M059J (cell line): Measurements from ENCODE around the gene OR5D18. TPM values are rescaled to one million over a fixed set of nuclear protein-coding genes. Genes with fewer than 3 reads are reported as not detected.
"Not testable (repeated sequence)": the region's sequence is repeated elsewhere in the genome, so short reads cannot be mapped to it uniquely, and the experiment has no call there.

Source experiments
- DNase-seq: peaks from one replicate; pipeline ENCODE4 v3.0.0-alpha.2; 2012; ENCODE audit warnings: low read depth
- total RNA-seq: library from RNA; depleted of rRNA; stranded (reverse); fragments of >200 nt; shearing (Covaris generic); gene quantifications from 2 replicates; pipeline ENCODE4 v1.2.3, GENCODE V29; 2014; rRNA removed

OR5D18 gene
- total RNA-seq, result not detected in 2 replicates

- no peak for DNase-seq
These were observed at the start of gene OR5D18 for GRCh38 chr11:55819330-55819729. TSS of gene OR5D18 (plus strand) at chr11:55819630. CDS start at chr11:55819630, 0 bp downstream.

GRCh38 chr11:55773138-55773537 is 46.3 kb upstream of the OR5D18 start, which contains the start of gene OR5D13:
TSS of gene OR5D13 (plus strand) at chr11:55773438. CDS start at chr11:55773438, 0 bp downstream.
- no peak for DNase-seq

GRCh38 chr11:55791606-55792005 is 27.8 kb upstream of the OR5D18 start:
- DNase-seq, result no peak

GRCh38 chr11:55793321-55793720 is 26.1 kb upstream of the OR5D18 start:
- no peak for DNase-seq

GRCh38 chr11:55795256-55795655 is 24.2 kb upstream of the OR5D18 start, which contains the start of gene OR5D14:
TSS of gene OR5D14 (plus strand) at chr11:55795556. CDS start at chr11:55795556, 0 bp downstream.
- DNase-seq, result no peak

GRCh38 chr11:55806248-55806647 is 13.2 kb upstream of the OR5D18 start:
- DNase-seq, result no peak

- no peak for DNase-seq
These were observed 8.4 kb upstream of the OR5D18 start, which contains the start of gene OR5L1 for GRCh38 chr11:55811067-55811466. TSS of gene OR5L1 (plus strand) at chr11:55811367. CDS start at chr11:55811467, 100 bp downstream.

GRCh38 chr11:55826919-55827318 is 7.5 kb downstream of the OR5D18 start, which contains the start of gene OR5L2:
TSS of gene OR5L2 (plus strand) at chr11:55827219. CDS start at chr11:55827219, 0 bp downstream.
- no peak for DNase-seq

GRCh38 chr11:55838452-55838851 is 19.0 kb downstream of the OR5D18 start, which contains the start of gene OR5D16:
TSS of gene OR5D16 (plus strand) at chr11:55838752. CDS start at chr11:55838752, 0 bp downstream.
- no peak for DNase-seq

GRCh38 chr11:55847453-55847852 is 28.0 kb downstream of the OR5D18 start:
- DNase-seq, result no peak

- no peak for DNase-seq
These were observed 29.6 kb downstream of the OR5D18 start for GRCh38 chr11:55849037-55849436.

GRCh38 chr11:55852141-55852540 is 32.7 kb downstream of the OR5D18 start:
- DNase-seq, result no peak

GRCh38 chr11:55854704-55855103 is 35.3 kb downstream of the OR5D18 start:
- no peak for DNase-seq

- not testable (repeated sequence) for DNase-seq
These were observed 47.9 kb downstream of the OR5D18 start for GRCh38 chr11:55867354-55867753.

Other genes with a start within 250 kb of the OR5D18 start
- not detected in 2 replicates for gene OR4C16, start 247.5 kb upstream of the OR5D18 start, total RNA-seq
- gene OR4C11, start 212.0 kb upstream of the OR5D18 start, total RNA-seq, result not detected in 2 replicates
- not detected in 2 replicates for gene OR4P4, start 184.5 kb upstream of the OR5D18 start, total RNA-seq
- gene OR4S2, start 171.3 kb upstream of the OR5D18 start, total RNA-seq, result not detected in 2 replicates
- not detected in 2 replicates for gene OR4C6, start 157.4 kb upstream of the OR5D18 start, total RNA-seq
- not detected in 2 replicates for gene OR5D13, start 46.2 kb upstream of the OR5D18 start, total RNA-seq
- gene OR5D14, start 24.1 kb upstream of the OR5D18 start, total RNA-seq, result not detected in 2 replicates
- not detected in 2 replicates for gene OR5L1, start 8.3 kb upstream of the OR5D18 start, total RNA-seq
- not detected in 2 replicates for gene OR5L2, start 7.6 kb downstream of the OR5D18 start, total RNA-seq
- not detected in 2 replicates for gene OR5D16, start 19.1 kb downstream of the OR5D18 start, total RNA-seq
- not detected in 2 replicates for gene TRIM51, start 63.7 kb downstream of the OR5D18 start, total RNA-seq
- not detected in 2 replicates for gene OR5W2, start 95.0 kb downstream of the OR5D18 start, total RNA-seq
- gene OR5I1, start 116.8 kb downstream of the OR5D18 start, total RNA-seq, result not detected in 2 replicates
- gene OR10AG1, start 150.3 kb downstream of the OR5D18 start, total RNA-seq, result not detected in 2 replicates
- gene OR5F1, start 175.0 kb downstream of the OR5D18 start, total RNA-seq, result not detected in 2 replicates
- not detected in 2 replicates for gene OR5AS1, start 208.0 kb downstream of the OR5D18 start, total RNA-seq